HG03045 (cell line): ENCODE measurements around the gene VPS13D.

Source experiments
- ATAC-seq: cut with Tn5 transposase; IDR thresholded peaks from one replicate; pipeline ENCODE4 v1.9.1; 2021; ENCODE audit warnings: mild to moderate bottlenecking, moderate library complexity; ENCODE audit not compliant: unreplicated experiment

VPS13D gene

DNA sequence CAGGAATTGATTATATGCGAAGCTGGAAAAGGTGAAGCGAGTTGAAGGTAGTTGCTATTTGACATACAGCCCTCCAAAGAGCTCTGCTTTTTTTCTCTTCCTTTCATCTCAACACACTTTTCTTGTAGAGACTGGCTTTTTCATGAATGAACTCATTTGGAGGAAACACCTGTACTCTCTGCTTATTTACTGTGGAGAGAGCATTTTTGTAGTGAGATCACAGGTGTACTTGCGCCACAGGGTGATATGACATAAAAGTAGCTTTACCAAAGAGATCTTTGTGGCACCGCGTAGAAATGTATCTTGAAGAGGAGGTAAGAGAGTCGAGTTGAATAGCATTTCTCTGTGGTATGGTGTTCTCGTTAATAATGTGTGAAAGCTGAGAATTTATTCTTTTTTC is 187.6 kb downstream of the VPS13D start:
- ATAC-seq: no peak

DNA sequence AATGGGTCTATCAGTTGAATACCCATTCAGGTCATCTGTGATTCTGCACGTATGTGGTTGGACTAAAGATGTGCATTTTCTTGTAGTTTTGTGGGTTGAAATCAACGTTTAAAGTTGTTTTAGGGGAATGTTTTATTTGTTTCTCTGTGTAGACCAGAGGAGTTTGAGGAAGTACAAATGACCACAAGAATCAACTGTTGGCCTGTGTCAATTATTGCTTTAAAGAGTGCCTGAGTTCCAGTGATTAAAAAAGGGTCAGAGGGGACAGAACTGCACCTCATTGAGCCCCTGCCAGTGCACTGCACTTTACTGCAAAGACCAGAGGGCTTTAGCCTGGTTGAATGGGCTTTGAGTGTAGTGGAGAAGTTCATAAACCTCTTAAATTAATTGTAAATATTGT is 190.3 kb downstream of the VPS13D start:
- ATAC-seq: no peak

DNA sequence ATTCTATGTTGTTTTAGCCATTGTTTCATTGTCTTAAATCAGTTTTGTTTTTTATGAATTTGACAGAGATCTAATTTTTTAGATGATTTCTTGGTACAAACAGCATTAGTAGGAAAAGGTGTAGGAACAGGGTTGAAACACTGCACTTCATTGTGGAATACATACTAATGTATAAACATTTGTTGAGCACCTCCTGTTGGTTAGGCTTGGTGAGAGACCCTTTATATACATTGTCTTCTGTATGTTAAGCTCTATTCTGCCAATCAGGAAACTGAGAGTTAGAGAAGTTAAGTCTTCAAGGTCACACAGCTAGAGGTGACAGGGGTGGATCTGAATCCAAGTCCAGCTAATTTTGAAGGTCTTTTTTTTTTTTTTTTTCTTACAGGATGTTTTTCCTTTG is 192.7 kb downstream of the VPS13D start:
- ATAC-seq: no peak

DNA sequence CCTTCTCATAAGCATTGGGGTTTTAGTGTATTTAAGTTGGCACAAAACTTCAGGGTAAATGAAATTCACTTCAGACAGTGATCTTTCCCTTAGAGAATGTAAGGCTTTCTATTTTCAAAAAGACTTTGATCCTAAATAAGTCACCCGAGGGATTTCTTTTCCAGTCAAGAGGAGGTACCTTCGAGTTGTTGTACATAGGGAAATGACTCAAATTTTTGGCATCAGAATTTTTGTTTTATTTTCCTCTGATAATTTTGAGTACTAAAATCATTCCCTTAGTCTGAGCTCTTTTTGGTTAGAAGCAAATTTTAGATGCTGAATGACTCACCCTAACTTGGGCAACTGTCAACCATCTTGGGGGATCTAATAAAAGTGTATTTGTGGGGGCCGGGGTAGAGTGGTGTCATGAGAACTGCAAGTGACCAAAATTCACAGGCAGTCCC is 194.3 kb downstream of the VPS13D start:
- ATAC-seq: no peak

DNA sequence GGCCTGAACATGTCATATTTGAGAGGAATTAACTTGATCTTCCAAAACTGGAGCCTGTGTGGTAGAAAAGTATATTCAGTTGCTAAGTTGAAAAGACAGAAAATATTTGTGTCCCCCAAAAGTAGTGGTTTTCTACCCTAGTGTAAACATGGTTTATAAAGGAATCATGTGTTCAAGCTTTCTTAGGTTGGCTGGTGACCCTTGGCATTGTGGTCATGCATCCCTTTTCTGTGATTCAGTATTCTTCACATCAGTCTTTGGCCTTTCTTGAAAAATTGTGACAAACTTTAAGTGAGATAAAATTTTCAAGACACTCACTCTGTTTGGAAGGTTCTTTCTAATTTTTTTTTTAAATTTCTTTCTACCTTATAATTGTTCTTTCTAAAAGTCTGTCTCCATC is 195.0 kb downstream of the VPS13D start:
- no peak for ATAC-seq

DNA sequence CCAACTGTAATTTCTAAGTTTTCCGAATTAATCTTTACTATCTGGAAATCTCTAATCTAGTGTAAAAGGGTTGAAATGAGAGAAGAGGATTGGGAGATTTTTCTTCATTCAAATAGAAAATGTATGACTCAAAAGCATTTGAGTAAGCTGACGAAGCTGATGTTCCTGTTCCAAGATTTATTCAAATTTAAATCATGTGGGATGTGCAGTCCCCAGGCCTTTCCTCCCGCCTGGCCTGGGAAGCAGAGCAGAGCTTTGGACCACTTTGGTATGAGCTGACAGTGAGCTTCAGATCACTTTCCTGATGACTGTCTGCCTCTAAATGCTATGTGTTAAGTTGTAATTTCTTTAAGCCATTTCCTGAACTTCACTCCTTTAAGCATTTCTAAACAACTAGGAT is 196.2 kb downstream of the VPS13D start:
- ATAC-seq: no peak

DNA sequence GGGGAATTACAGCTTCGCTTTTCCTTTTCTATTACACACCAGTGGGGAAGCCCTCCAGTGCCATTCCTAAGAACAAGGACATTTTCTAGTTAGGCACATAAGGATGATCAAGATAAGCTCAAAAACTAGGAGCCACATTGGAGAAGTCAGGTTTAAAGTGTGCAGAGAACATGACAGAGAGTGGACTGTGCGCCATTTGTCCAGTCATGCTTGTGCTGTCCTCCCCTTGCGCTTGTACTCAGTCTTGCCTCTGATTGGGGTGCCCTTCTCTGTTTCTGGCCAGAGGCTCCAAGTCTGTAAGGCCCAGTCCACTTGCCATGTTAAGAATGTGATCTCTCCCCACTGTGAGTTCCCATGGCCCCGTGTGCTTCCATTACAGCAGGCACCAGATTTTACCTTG is 198.5 kb downstream of the VPS13D start:
- ATAC-seq: no peak

DNA sequence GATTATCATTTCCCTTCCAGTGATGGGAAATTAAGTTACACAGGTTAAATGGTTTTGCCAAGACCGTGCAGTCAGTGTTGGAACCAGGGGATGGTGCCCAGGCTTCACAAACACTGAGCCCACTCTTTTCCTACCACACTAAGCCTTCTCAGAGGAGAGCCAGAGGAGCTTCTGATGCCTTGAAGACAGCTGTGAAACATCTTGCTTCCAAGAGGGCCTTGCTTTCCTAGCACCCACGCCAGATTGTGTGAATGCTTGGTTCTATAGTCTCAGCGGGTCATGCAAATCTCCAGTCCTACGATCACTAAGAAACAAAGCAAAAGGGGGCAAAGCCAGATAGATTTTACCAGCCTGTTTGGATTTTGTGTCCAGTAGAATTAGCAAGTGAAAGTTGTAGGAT is 200.7 kb downstream of the VPS13D start:
- no peak for ATAC-seq

DNA sequence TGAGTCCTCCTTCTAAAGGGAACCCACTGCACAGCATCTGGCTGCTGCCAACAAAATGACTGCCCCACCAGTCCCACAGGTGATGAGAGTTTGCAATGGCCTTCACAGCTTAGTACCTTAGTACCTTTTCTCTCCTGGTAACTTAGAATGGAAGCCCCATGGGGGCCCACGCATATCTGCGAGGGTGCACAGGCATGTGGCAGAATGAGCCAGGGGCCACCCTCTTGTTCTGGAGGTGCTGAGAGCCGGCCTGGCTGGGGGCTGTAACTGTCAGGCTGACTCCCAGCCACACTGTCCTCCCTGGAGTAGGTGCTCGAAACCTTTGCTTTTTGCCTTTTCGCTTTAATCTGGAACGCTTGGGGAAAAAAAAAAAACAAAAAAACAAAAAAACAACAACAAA is 203.1 kb downstream of the VPS13D start:
- ATAC-seq: no peak

DNA sequence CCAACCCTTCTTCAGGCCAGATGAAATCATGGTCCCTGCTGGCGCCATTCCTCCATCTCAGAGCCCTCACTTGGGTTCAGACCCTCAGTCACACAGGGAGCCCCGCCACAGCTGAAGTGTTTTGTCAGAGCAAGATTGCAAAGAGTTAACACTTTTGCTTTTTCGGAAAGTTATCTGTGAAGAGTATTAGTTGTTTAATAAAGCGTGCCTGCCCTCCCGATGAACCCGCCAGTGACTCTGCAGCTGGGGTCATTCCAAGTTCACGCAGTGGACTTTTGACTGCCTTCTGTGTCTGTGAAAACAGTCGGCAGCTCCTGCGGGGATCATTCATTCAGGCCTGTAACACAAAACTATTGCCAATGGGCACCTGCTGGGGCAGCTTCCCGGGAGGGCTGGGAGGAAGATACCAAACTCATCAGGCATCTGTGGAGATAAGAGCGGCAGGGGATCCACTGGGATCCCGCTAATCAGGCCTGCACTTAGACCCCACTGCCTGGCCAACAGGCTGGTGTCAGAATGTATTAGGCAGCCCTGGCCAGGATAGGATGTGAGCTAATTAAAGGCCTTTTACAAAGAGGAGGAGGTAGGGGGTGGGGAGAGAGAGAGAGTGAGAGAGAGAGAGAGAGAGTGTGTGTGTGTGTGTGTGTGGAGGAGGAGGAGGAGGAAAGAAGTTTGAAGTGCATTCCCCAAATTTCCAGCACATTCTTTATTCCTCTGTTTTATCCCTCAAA is 203.7 kb downstream of the VPS13D start:
- ATAC-seq: no peak

DNA sequence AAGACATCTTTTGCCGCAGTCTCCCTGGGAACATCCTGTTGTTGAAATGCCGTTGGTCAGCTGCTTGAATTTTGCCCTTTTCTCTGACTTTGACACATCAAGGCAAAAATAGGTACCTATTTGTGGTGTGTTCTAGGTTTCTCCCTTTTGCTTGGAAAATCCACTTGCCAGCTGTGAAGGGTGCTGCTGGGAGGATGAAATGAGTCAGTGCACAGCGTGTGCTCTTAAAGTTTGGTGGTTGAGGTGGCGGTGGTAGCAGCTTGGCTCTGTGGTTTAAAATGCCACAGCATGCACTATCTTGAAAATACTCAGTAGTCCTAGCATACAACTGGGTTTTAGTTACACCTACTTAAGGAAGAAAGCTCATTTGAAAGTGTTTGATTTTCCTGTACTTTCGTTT is 204.3 kb downstream of the VPS13D start:
- ATAC-seq: no peak

DNA sequence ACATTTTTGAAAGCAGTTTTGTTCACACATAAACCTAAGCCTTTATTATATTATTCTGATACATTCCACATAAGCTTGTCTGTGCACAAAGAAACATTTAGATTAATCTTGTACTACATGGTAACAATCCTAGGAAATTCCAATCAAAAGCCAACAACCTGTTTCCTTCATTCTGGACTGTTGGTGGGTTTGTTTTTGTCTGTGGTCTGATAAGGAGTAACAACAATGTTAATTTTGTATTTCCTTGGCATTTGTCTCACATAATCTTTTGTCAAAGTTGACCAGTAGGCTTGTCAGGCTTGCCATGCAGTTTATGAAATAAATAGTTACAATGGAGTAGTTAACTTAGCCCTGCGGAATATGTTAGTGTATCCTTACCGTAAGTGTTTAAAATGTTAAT is 204.9 kb downstream of the VPS13D start:
- no peak for ATAC-seq

DNA sequence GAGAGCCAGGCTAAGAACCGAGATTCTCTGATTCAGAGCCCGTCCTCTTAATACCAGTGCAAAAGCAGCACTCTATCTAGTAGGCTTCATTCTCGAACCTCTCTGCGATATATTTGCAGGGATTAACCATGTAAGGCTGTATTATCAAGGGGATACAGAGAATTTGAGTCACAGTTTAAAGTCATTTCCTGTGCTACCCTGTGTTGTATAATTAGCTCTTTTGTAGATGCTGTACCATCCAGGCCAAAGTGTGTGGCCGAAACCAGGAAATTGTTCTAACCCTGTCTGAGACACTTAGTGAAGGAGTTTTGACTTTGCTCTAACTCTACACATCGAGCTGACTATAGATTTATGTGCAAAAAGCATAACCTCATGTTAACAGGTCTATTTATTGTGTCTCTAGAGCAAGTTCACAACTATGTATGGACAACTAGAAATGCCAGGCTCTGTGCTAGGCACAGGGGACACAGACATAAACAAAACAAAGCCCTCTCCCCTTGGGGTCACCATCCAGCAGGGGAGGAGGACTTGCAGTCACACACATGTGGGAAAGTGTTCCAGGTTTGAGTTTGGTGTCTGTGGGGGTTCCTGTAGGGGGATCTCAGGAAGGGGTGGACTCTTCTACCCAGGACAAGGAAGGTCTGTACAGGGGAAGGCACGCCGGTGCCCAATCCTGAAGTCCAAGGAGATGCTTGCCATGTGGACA is 206.0 kb downstream of the VPS13D start:
- ATAC-seq: peak; percentile 60

DNA sequence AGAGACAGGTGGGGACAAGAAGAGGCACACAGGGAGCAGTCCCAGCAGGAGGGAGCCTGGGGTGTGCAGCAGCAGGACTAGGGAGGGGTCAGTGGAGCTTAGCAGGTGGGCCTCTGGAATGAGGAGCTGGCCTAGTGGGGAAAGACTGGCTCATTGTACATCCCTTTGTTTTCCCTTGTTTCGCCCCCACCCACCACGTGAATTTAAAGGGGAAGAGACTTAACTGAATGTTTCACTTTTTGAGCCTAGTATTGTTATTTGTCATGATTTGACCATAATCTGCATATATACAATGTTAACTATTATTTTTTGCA is 206.5 kb downstream of the VPS13D start:
- ATAC-seq: no peak

DNA sequence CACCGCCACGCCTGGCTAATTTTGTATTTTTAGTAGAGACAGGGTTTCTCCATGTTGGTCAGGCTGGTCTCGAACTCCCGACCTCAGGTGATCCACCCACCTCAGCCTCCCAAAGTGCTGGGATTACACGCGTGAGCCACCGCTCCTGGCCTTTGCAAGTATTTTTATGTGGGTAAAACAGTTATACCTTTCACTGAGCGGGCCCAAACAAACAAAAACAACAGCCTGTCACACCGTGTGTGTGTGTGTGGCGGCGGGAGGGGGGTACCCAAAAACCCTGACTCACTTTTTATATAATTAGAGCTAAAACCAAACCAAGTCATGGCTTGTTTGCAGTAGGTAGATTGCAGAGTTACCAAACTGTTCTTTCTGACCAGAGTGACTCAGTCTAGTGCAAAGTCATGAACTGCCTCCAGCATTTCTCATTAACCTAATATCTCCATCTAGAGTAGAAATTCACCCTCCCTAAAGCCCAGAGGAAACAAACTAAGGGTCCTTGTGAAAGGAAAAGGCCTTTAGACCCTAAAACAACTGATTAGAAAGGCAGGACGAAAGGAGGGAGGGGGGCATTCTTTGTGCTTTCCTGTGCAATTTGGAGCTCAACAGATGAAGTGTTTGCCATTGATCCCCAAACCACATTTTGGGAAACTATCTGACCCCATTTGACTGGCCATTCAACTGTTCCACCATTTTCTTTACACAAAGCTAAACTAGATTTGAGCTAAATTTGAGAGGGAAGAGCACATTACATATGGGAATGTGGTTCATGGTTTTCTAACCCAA is 207.2 kb downstream of the VPS13D start:
- ATAC-seq: no peak

DNA sequence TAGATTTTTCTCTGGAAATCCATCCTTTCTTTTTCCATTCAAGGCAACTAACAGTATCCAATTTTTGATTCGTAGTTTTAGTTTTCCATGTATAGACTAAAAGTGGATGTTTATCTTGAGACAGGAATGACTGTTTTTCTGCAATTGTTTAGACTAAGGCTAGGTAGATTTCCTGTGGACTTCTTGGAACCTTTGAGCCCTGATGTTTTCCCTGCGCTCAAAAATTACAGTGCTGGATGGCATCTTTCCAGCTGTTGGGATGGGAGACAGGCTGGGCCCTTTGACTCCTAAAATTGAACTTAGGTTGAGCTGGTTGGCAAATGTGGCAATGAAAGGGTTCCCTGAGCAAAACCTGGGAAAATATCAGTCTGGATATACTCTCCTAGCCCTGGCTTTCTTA is 207.8 kb downstream of the VPS13D start:
- no peak for ATAC-seq

DNA sequence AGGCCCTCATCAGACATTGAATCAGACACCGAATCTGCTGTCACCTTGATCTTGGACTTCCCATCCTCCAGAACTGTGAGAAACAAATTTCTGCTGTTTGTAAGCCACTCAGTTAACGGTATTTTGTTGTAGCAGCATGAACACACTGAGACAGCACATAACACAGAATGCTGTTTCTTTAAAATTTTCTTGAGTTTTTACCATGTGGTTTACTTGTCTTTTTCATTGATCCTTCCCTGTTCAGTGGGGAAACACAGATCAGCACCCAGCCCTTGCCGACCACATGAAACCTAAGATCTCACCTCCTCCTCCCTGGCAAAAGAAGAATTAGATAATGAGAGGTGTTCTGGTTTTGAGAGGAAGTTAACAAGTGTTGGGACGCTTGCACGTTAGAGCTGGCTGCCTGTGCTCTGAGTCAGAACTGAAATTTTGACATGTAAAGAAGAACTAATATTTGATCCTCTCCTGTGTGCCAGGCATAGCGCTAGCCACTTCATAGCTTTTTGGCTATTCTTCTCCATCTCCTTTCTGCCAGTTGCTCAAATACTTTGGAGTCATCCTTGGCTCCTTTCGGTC is 208.6 kb downstream of the VPS13D start:
- ATAC-seq: peak; percentile 54

DNA sequence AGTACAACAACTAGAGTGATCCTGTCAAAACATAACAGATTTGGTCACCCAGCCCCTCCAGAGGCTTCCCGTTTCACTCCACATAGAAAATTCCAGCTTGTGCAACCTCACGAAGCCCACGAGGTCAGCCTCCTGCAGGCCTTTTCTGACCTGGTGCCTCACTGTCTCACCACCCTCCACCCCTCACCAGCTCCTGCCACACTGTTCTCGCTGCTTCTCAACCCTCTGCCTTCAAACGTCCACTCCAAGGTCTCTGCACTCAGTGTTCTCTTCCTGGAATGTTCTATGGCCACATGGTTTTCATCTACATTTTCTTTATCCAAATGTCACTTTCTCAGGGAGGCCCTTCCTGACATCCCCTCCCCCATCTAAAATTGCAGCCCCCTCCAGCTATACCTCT is 209.2 kb downstream of the VPS13D start:
- no peak for ATAC-seq

DNA sequence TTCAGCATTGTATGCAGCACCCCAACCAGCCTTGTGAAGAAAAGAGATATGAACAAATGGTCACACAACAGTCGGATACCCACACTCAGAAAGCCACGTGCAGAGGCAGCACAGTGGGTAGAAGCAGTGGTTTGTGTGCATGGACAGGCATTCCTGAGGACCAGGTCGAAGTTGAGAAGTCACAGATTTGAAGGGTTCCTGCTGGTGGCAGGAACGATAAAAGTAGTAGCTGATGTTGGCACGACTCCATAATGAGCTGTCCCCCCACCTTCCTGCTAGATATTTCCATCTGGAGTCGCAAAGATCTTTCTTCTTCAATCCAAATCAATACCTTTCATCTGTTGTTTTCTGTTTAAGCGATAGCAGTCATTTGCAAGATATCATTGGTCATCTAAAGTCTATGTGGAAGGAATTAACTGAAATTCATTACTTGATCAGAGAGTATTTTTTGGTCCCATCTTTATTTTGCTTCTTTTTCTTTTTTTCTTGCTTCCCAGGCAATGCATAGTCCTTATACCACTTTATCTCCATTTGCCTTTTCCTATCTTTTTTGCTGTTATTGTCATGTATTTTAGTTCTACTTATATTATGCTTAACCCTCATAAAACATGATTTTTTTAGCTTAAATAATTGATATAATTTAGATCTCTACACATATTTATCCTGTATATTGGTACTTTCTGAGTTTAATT is 211.7 kb downstream of the VPS13D start:
- no peak for ATAC-seq

DNA sequence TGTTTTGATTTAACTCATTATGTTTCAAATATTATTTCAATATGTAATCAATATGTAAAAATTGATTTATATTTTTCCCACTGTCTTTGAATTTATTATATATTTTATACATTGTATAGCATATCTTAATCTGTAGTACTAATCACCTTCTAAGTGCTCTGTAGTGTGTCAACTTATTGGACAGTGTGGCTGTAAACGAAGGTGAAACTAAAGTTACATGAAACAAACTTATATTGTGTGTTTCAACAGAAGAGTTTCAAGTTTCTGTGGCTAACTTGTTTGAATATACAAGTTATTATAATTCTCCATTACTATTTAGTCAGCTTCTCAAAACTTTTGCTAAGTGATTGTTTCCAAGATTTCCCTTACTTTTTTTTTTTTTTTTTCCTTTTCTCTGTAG is 212.4 kb downstream of the VPS13D start:
- ATAC-seq: no peak

DNA sequence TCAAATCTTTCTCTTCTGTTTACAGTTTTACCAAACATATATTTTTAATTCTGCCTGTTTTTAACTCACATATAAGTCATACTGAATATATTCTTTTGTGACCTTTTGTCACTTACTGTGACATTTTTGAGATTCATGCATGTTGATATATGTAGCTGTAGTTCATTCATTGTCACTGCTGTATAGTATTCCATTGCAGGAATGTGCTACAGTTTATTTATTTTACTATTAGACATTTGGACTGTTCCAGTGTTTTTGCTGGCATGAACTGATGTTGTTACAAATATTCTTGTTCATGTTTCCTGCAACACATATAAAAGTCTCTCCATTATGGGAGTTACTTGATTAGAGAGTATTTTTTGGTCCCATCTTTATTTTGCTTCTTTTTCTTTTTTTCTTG is 213.3 kb downstream of the VPS13D start:
- no peak for ATAC-seq
